Endothelial cell of umbilical vein (primary cell): ENCODE results near the gene EID3.

ENCODE experiments used
- EZH2 ChIP-seq: IDR thresholded peaks from 2 replicates; pipeline ENCODE4 v1.6.1; 2012; ENCODE audit warnings: borderline replicate concordance, low read depth, mild to moderate bottlenecking, moderate library complexity, low read length, inconsistent platforms; ENCODE audit not compliant: severe bottlenecking
- POLR2A ChIP-seq: IDR thresholded peaks from 2 replicates; pipeline ENCODE4 v1.6.1; 2012; ENCODE audit warnings: low read depth, mild to moderate bottlenecking, control low read depth, low read length
- POLR2AphosphoS5 ChIP-seq: IDR thresholded peaks from 2 replicates; pipeline ENCODE4 v1.6.1; 2012; ENCODE audit warnings: low read depth, mild to moderate bottlenecking, control low read depth, low read length, moderate library complexity; ENCODE audit not compliant: insufficient read depth
- TF ChIP-seq, protein P1 (sequence below), 2 donors: IDR thresholded peaks; 1 replicate in 1 of 2; 2 replicates in 1 of 2; pipeline ENCODE4 v1.5.1; 2011; ENCODE audit warnings: low read length in 2 of 2, mild to moderate bottlenecking in 2 of 2, moderate library complexity in 2 of 2, control low read depth in 1 of 2, inconsistent platforms in 1 of 2, low read depth in 1 of 2; ENCODE audit not compliant: insufficient read depth in 1 of 2; ENCODE audit errors: extremely low read depth in 1 of 2

DNA sequence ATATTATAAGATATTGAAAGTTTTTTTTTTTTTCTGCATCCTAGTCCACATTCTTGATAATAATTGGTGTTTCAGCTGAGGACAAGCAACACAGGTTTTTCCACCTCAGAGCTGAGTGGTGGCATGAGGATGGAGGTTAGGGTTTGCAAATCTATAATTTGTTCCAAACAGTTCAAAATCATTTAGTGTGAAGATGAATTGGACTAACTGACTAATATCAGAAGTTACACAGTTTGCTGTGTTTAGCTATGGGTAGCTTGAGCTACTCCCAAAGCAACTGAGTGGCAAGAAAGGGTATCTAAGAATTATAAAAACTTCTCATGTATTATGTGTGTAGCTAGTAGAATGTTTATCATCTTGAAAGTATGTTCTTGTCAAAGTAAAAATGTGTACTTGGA lies 17.1 kb downstream of the EID3 start:
- no peak for TF ChIP-seq POLR2A
- TF ChIP-seq, protein P1, sequence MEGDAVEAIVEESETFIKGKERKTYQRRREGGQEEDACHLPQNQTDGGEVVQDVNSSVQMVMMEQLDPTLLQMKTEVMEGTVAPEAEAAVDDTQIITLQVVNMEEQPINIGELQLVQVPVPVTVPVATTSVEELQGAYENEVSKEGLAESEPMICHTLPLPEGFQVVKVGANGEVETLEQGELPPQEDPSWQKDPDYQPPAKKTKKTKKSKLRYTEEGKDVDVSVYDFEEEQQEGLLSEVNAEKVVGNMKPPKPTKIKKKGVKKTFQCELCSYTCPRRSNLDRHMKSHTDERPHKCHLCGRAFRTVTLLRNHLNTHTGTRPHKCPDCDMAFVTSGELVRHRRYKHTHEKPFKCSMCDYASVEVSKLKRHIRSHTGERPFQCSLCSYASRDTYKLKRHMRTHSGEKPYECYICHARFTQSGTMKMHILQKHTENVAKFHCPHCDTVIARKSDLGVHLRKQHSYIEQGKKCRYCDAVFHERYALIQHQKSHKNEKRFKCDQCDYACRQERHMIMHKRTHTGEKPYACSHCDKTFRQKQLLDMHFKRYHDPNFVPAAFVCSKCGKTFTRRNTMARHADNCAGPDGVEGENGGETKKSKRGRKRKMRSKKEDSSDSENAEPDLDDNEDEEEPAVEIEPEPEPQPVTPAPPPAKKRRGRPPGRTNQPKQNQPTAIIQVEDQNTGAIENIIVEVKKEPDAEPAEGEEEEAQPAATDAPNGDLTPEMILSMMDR (IDR thresholded peaks at IDR 0.05; ENCODE audit: extremely low read depth in 1 of 2, insufficient read depth in 1 of 2, low read depth in 1 of 2, low read length in 2 of 2): no peak
- TF ChIP-seq POLR2AphosphoS5: no peak
- TF ChIP-seq EZH2: no peak
